ENCODE results near the gene PSME1. TPM values are rescaled to one million over a fixed set of nuclear protein-coding genes. Genes with fewer than 3 reads are reported as not detected.

The PSME1 gene
- total and polyA plus RNA-seq, 2 of the 4 experiments (the other 2 are of a cell fraction), result 42.8 to 106 TPM

GRCh38 chr14:24143511-24143910 lies 7.5 kb downstream of the PSME1 start (continued):
- TF ChIP-seq SMC3 (IDR thresholded peaks at IDR 0.05; ENCODE audit: low read depth, low read length), result no peak
- TF ChIP-seq, protein P1, sequence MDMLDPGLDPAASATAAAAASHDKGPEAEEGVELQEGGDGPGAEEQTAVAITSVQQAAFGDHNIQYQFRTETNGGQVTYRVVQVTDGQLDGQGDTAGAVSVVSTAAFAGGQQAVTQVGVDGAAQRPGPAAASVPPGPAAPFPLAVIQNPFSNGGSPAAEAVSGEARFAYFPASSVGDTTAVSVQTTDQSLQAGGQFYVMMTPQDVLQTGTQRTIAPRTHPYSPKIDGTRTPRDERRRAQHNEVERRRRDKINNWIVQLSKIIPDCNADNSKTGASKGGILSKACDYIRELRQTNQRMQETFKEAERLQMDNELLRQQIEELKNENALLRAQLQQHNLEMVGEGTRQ (IDR thresholded peaks at IDR 0.05; ENCODE audit: low read depth, low read length), result no peak

DNA sequence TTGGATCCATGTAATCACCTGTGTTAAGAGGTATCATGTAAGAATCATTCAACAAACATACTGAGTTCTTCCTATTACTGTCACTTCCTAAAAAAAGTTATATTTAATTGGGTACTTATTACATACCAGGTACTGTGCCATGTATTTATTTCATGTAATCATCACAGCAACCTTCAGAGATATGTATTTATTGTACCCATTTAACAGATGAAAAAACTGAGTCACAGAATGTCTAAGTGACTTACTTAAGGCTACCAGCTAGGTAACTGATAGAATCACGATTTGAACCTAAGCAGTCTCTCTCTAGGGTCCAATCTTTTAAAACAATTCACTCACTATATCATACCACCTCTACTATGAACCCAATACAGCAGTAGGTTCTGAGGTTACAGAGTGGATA lies 8.5 kb downstream of the PSME1 start:
- no peak overlapping the region for H3K4ac ChIP-seq (ENCODE audit: low read depth, low read length)
- dilution Hi-C loops (cut with HindIII; ENCODE audit: low sequenced_read_pairs, unreplicated experiment), result no loop called here
- no peak overlapping the region for H2AK5ac ChIP-seq (ENCODE audit: low read depth, low read length)
- H3K27me3 ChIP-seq (ENCODE audit: control insufficient read depth, insufficient read depth, low read length), result no peaks in the 10 kb centered on the region
- in situ Hi-C loops (cut with MboI; ENCODE audit: low sequenced_read_pairs), result loop anchor here (25.0 kb wide), 2 partner anchors 832 to 1057 kb away; partner anchors contain the start of genes ACIN1, BCL2L2, C14orf119 and PABPN1
- intact Hi-C loops (cut with micrococcal nuclease), result no loop called here
- no peak overlapping the region; a peak in 1 of 4 replicates for H4K8ac ChIP-seq (ENCODE audit: low read depth in 2 of 2, low read length in 2 of 2)
- no CpG with 5 or more reads among the region's 1 CpG for WGBS, 2 experiments (ENCODE audit: extremely low coverage in 2 of 2, insufficient read length in 1 of 2)
- H3K18ac ChIP-seq (ENCODE audit: low read depth, low read length), result no peak overlapping the region
- no peak overlapping the region for H4K5ac ChIP-seq (ENCODE audit: low read depth, low read length)
- BruUV-seq (replicated peaks), result no TSS peak
- peaks cover 18% of the 10 kb centered on the region for H4K20me1 ChIP-seq (ENCODE audit: insufficient read depth, low read length)
- DNase-seq (no peak), ATAC-seq (ENCODE audit: low read depth) (no peak)
- no peak overlapping the region for H2BK15ac ChIP-seq (ENCODE audit: low read depth, low read length)
- H2BK120ac ChIP-seq (ENCODE audit: low read depth, low read length), result no peak overlapping the region
- H2BK20ac ChIP-seq (ENCODE audit: low read depth, low read length), result no peak overlapping the region
- peaks cover 27 to 67% of the 10 kb centered on the region in 2 experiments for H3K79me1 ChIP-seq (ENCODE audit: low read depth in 1 of 2, low read length in 2 of 2)
- no peak overlapping the region for H3K56ac ChIP-seq (ENCODE audit: extremely low read depth, insufficient read depth, low read length)
- no peak overlapping the region for H3K4me3 ChIP-seq (ENCODE audit: insufficient read depth, low read depth, low read length)
- H3K14ac ChIP-seq (replicated peaks; ENCODE audit: low read depth, low read length), result no peak overlapping the region
- TF ChIP-seq RCOR1 (IDR thresholded peaks at IDR 0.05; ENCODE audit: insufficient replicate concordance, low read length) (no peak), MXI1 (IDR thresholded peaks at IDR 0.05; ENCODE audit: borderline replicate concordance, low read depth, low read length) (no peak), BHLHE40 (IDR thresholded peaks at IDR 0.05; ENCODE audit: low read depth, low read length) (no peak), NFE2L2 (IDR thresholded peaks at IDR 0.05; ENCODE audit: low read depth, low read length) (no peak), SMC3 (IDR thresholded peaks at IDR 0.05; ENCODE audit: low read depth, low read length) (no peak), FOS (IDR thresholded peaks at IDR 0.05; ENCODE audit: low read depth, low read length) (no peak), RFX5 (IDR thresholded peaks at IDR 0.05; ENCODE audit: low read depth, low read length) (no peak), POLR2A (IDR thresholded peaks at IDR 0.05; ENCODE audit: low read depth, low read length) (no peak), MAFK (IDR thresholded peaks at IDR 0.05; ENCODE audit: low read depth, low read length) (no peak), CEBPB (IDR thresholded peaks at IDR 0.05; ENCODE audit: low read depth, low read length) (no peak), CHD1 (IDR thresholded peaks at IDR 0.05; ENCODE audit: low read depth, low read length) (no peak)
- TF ChIP-seq, protein P1 (IDR thresholded peaks at IDR 0.05; ENCODE audit: low read depth, low read length), result no peak
- ChIA-PET POLR2A (ENCODE audit: unreplicated experiment) (no interaction called here), CTCF (no interaction called here)
- H2AFZ ChIP-seq (replicated peaks; ENCODE audit: low read length, poor library complexity), result no peak overlapping the region
- no peak overlapping the region for H2BK5ac ChIP-seq (ENCODE audit: low read depth, low read length, poor library complexity, severe bottlenecking)
- no peak overlapping the region for H3K9ac ChIP-seq (ENCODE audit: low read depth, low read length)
- no peak overlapping the region for H4K91ac ChIP-seq (ENCODE audit: insufficient read depth, low read depth, low read length)
- H3K4me1 ChIP-seq (ENCODE audit: control insufficient read depth, insufficient read depth, low read length), result peaks cover 12% of the 10 kb centered on the region
- H3K36me3 ChIP-seq (ENCODE audit: control insufficient read depth, insufficient read depth, low read length), result peaks cover 6% of the 10 kb centered on the region
- H3K9me3 ChIP-seq (ENCODE audit: control insufficient read depth, insufficient read depth, low read length), result no peaks in the 10 kb centered on the region
- H3K23ac ChIP-seq (ENCODE audit: low read depth, low read length), result peak overlapping the region; percentile 32; the same call in 1 of the 2 replicates
- no peak overlapping the region for H2AK9ac ChIP-seq (replicated peaks; ENCODE audit: low read depth, low read length, poor library complexity)
- H3K27ac ChIP-seq (ENCODE audit: insufficient read depth, low read length), result no peak overlapping the region
- H3K4me2 ChIP-seq (ENCODE audit: low read depth, low read length), result no peak overlapping the region
- H3K9me1 ChIP-seq (ENCODE audit: insufficient read depth, low read length), result peaks cover 18% of the 10 kb centered on the region

Data from IMR-90 (cell line).